GM23248 (cell line): ENCODE measurements around the gene PRR18.

Source experiments
- EZH2 ChIP-seq: fragments of 200-600 bp; sonication (generic); IDR thresholded peaks from 2 replicates; pipeline ENCODE4 v1.6.1; 2018; ENCODE audit warnings: antibody characterized with exemption, mild to moderate bottlenecking; ENCODE audit not compliant: insufficient read depth, poor library complexity, severe bottlenecking
- EZH2phosphoT487 ChIP-seq: fragments of 200-600 bp; sonication (generic); IDR thresholded peaks from 2 replicates; pipeline ENCODE4 v1.6.1; 2018; ENCODE audit warnings: antibody characterized with exemption, moderate library complexity, mild to moderate bottlenecking, low read depth; ENCODE audit not compliant: insufficient read depth

GRCh38 chr6:166279393-166279679, 28.9 kb downstream of the PRR18 start:
- TF ChIP-seq EZH2 (no peak), EZH2phosphoT487 (no peak)
